GM18907 (cell line): ENCODE measurements around the gene SLC1A5.

Experiments used
- ATAC-seq: cut with Tn5 transposase; IDR thresholded peaks from one replicate; pipeline ENCODE4 v1.9.1; 2021; ENCODE audit warnings: mild to moderate bottlenecking, moderate library complexity; ENCODE audit not compliant: unreplicated experiment

Gene SLC1A5

DNA sequence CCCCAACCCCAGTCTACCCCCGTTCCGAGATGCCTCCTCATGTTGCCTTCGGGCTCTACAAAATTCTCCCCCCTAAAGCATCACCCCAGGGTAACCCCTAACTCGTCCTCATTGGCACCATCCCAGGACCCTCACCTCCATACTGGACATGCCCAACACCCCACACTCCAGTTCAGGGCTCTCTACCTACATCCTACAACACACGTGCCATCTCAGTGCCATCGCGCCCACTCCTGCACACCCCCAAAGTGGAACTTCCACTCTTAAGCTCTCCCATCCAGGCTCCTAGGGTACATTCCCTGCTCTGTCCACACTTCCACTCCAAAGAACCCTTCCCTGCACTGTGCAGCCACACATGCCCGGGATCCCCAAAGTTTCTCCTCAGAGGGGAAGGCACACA lies 43.4 kb downstream of the SLC1A5 start:
- no peak for ATAC-seq

DNA sequence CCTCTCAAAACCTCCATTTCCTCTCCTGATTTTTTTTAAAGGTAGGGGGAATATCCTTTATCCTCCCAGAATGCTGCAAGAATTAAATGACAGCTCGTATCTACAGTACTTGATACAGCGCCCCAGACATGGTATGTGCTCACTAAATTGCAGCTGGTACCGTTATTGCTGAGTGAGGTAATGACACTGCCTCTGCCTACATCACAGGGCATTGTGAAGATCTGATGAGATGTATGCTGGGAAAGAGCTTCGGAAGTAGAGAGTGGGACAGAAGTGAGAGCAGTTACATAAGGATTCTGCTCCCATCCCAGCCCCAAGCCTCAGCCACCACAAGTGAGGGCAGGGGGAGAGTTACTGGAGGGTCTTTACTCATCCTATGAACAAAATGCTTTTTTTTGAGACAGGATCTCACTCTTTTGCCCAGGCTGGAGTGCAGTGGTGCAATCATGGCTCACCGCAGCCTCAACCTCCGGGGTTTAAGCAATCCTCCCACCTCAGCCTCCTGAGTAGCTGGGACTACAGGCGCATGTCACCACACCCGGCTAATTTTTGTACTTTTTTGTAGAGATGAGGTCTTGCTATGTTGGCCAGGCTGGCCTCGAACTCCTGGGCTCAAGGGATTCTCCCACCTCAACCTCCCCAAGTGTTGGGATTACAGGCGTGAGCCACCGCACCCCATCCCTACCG lies 44.2 kb downstream of the SLC1A5 start:
- ATAC-seq: no peak

GRCh38 chr19:46742926-46743480 lies 45.4 kb downstream of the SLC1A5 start:
- ATAC-seq: no peak

- ATAC-seq: no peak
Observed at GRCh38 chr19:46741447-46741846, 46.9 kb downstream of the SLC1A5 start.

DNA sequence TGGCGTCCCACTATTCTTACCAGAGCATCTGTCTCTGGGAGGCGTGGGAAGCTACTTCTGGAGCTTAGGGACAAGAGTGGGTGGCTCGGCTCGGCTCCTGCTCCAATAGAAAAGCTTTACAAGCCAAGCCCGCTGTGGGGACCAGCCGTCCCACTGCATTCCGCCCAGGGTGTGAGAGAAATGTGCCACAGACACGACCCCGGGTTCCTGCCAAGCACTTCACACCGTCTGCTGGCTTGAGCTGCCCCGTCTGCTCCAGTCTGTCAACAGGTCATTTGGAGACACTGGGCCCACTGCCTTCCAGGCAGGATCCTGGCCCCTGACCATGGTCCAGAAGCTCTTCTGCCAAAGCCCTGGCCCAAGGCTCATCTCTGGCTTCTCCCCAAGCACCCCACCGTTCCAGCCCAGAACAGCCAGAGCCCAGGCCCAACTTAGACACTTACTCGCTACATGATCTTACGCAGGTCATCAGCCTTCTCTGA lies 49.1 kb downstream of the SLC1A5 start:
- no peak for ATAC-seq

GRCh38 chr19:46737761-46738171 lies 50.6 kb downstream of the SLC1A5 start:
- no peak for ATAC-seq

GRCh38 chr19:46737298-46737654 lies 51.1 kb downstream of the SLC1A5 start:
- no peak for ATAC-seq

DNA sequence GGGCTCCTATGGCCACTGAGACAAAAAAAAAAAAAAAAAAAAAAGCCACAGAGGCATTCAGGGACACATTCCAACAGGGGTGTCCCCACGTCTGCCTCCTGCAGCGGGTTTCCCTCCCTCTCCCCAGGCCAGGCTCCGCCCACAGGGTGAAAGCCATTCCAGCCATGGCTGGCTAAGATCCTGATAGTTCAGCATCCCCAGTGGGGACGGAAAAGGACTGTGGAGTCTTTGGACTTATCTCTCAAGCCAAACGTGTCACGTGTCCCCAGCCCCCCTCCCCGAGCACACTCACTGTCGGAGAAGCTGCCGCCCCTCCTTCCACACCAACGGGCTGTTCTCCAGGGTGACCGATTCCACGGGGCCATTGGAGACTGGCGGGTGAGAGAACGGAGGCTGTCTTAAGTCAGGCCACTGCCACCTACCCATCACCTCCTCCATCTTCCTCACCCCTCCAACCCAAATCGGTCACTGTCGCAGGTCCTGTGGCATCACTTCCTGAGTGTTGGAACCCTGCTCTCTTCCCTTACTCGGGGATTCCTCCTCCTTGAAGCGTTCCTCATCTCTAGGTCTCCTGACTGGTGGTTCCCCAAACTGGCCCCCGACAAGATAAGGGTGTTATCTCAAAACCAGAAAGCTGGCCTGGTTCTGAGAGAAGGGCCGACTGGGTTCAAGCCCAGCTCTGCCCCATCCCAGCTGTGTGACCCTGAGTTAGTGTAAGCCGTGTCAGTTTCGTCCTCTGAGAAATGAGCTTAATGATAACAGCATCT lies 51.7 kb downstream of the SLC1A5 start:
- no peak for ATAC-seq

DNA sequence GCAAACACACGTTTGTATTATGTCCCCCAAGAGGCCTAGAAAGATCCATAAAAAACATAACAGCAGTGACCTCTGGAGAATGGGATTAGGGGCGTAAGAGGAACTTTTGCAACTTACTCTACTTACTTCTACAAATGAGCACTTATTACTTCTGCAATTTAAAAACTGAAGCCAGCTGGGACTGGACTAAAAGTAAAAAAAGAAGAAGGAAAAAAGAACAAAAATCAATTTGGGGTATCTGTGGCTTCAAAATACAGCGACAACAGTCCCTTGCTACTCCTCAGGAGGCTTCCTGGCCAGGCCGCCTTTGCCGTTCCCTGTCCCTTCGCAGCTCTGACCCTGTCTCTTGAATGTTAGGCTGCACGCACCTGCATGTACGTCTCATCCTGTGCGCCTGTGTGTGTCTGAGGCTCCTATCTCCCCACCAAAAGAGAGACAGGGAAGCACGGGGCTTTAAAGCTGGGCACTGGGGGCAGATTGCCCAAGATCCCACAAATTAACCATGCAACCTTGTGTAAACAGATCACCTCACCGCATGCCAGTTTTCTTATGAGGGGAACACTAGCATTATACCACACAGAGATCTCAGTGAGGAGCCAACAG lies 54.6 kb downstream of the SLC1A5 start:
- ATAC-seq: no peak

DNA sequence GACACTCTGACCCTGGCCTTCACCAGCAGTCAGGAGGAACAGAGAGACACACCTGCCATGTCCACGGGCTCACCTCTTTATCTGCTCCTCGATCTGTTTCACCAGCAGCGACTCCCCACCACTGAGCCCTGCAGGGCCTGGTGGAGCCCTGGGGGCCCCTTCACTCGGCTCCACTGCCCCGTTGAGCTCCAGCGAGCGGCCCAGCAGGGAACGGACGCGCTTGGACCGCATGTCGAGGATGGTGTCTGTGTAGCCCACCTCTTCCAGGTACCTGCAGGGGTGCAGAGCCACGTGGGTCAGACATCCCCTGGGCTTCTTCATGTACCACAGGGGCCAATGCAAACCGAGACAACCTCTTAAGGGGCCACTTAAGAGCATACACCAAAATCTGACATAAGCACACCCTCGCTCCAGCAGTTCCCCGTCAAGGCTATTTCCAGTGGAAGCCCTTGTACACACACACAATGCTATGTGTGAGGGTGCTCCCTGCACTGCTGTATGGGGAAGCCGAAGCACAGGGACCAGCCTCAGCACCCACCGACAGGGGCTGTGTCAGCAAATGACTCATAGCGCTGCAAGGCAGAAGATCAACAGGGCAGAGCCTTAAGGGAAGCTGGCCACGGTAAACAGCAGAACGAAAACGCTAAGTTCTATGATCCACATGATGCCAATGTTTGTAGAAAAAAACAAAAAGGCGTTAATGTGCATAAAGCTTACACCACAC lies 55.3 kb downstream of the SLC1A5 start:
- no peak for ATAC-seq

GRCh38 chr19:46732172-46732938 lies 56.0 kb downstream of the SLC1A5 start:
- no peak for ATAC-seq

- ATAC-seq: no peak
Observed at GRCh38 chr19:46731584-46731983, 56.8 kb downstream of the SLC1A5 start.

DNA sequence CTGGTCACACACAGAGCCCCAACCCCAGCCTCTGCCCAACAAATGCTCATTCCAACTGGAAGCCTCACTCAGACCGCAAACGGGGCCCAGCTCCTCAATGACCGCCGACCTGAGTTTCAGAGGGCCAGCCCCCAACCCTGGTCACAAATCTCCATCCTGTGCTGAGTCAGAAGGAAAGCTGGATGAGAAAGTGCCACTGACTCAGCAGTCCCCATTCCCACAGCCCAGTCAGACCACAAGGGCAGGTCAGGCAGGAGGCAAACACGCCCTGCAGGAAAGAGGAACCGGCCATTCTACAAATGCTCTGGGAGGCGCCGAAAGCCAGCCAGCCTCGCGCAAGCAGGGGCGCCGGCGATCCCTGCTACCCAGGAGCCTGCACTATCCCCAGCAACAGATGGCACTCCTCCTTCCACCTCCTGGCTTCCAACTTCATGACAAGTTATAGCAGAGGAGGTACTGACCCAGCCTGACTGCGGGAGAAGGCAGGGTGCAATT lies 57.3 kb downstream of the SLC1A5 start:
- no peak for ATAC-seq

DNA sequence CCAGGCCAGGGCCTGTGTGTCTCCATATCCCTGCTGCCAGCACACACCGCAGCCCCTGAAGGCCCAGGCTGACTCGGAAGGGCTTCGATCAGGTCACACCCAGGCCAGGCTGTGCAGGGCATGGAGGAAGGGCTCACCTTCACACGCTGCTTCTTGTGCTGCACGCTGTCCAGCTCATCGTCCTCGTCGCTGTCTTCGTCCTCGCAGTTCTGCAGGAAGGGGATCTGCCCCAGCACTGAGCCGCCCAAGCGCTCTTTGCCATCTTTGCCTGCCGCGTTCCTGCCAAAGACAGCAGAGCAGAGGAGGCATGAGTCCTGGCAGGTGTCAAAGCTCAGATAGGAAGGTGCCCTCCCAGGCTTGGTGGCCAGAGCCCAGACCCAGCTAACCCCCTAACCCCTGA lies 57.8 kb downstream of the SLC1A5 start:
- no peak for ATAC-seq

DNA sequence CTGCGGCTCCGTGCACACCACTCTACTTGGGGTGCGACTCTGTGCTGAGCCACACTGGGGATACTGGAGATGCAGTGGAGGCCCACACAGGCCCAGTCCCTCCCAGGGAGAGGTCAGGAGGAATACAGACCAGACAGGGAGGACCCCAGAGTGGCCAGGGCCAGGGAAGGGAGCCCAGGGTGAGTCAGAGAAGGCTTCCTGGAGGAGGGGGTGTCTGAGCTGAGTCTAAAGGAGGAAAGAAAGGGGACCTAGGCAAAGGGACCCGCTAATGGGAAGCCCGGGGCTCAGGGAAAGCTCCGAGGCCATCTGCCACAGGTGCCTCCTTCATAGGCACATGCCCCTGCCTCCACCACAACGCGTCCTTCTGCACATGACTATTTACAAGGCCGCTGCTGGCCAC lies 58.2 kb downstream of the SLC1A5 start:
- no peak for ATAC-seq

DNA sequence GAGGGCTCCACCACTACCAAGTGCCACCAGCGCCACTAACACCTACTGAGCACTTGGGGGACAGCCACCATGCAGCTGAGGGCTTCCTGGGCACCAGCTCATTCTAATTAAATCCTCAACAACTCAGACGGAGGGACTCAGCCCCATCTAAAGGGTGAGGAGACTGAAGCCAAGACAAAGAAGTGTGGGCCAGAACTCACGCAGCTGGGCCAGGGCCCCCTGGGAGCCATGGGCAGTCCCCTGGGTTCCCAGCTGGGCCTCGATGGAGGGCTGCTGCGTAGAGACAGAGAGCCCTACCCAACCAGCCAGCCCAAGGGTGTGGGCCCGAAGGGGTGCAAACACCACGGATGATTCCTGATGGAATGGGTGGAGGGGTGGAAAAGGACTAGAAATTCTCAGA lies 58.7 kb downstream of the SLC1A5 start:
- ATAC-seq: no peak

GRCh38 chr19:46728693-46729339 lies 59.6 kb downstream of the SLC1A5 start:
- ATAC-seq: no peak

GRCh38 chr19:46728208-46728607 lies 60.2 kb downstream of the SLC1A5 start:
- ATAC-seq: no peak

GRCh38 chr19:46727757-46728156 lies 60.6 kb downstream of the SLC1A5 start:
- ATAC-seq: no peak
